HepG2 (cell line): ENCODE data around the gene SMG5. TPM values are rescaled to one million over a fixed set of nuclear protein-coding genes. Genes with fewer than 3 reads are reported as not detected.

Experiments used
- AGO1 ChIP-seq: fragments of 200-400 bp; formaldehyde crosslinking; IDR thresholded peaks from 2 replicates; pipeline ENCODE4 v1.6.1; 2017; ENCODE audit warnings: mild to moderate bottlenecking, low read depth, low read length, moderate library complexity; ENCODE audit not compliant: poor library complexity, severe bottlenecking
- AKAP8 ChIP-seq: sonication (generic); formaldehyde crosslinking; IDR thresholded peaks from 2 replicates; pipeline ENCODE4 v1.5.1; 2020; ENCODE audit warnings: mild to moderate bottlenecking, missing genetic modification reagents
- ATF7-NPFF ChIP-seq: sonication (generic); formaldehyde crosslinking; IDR thresholded peaks from 2 replicates; pipeline ENCODE4 v1.8.1; 2023; ENCODE audit warnings: mild to moderate bottlenecking, low read depth, missing genetic modification reagents, moderate library complexity
- BRD4 ChIP-seq: sonication (generic); formaldehyde crosslinking; IDR thresholded peaks from 2 replicates; pipeline ENCODE4 v1.4.0; 2020; ENCODE audit warnings: missing genetic modification reagents
- CAMTA2 ChIP-seq: sonication (generic); formaldehyde crosslinking; IDR thresholded peaks from 2 replicates; pipeline ENCODE4 v1.4.0; 2020; ENCODE audit warnings: mild to moderate bottlenecking, missing genetic modification reagents, borderline replicate concordance
- CHCHD3 ChIP-seq: sonication (generic); formaldehyde crosslinking; IDR thresholded peaks from 2 replicates; pipeline ENCODE4 v1.8.0; 2022; ENCODE audit warnings: mild to moderate bottlenecking, missing genetic modification reagents, moderate library complexity
- MTA1 ChIP-seq: sonication (generic); formaldehyde crosslinking; IDR thresholded peaks from 2 replicates; pipeline ENCODE4 v1.4.0; 2020; ENCODE audit warnings: missing genetic modification reagents, mild to moderate bottlenecking, borderline replicate concordance
- NFYB ChIP-seq: sonication (generic); formaldehyde crosslinking; IDR thresholded peaks from 2 replicates; pipeline ENCODE4 v1.4.0; 2020; ENCODE audit warnings: missing genetic modification reagents
- RNF2 ChIP-seq: fragments of 450-650 bp; conservative IDR thresholded peaks from 2 replicates; pipeline ENCODE4 v1.6.1; 2016; ENCODE audit warnings: low read depth
- ZBTB40 ChIP-seq, 2 experiments: fragments of 450-650 bp in 1 of 2; sonication (generic) in 1 of 2; formaldehyde crosslinking in 1 of 2; IDR thresholded peaks; 2 replicates each; pipeline versions ENCODE4 v1.6.1 to v1.8.0; 2016 to 2022; ENCODE audit warnings: antibody characterized with exemption in 1 of 2, mild to moderate bottlenecking in 1 of 2, missing genetic modification reagents in 1 of 2
- ZNF280B ChIP-seq: sonication (generic); formaldehyde crosslinking; IDR thresholded peaks from 2 replicates; pipeline ENCODE4 v1.5.0; 2020; ENCODE audit warnings: missing genetic modification reagents, mild to moderate bottlenecking, borderline replicate concordance
- ZNF333 ChIP-seq: sonication (generic); formaldehyde crosslinking; IDR thresholded peaks from 2 replicates; pipeline ENCODE4 v1.4.0; 2020; ENCODE audit warnings: mild to moderate bottlenecking, missing genetic modification reagents, borderline replicate concordance
- ZNF33B ChIP-seq: sonication (generic); formaldehyde crosslinking; IDR thresholded peaks from 2 replicates; pipeline ENCODE4 v1.5.1; 2020; ENCODE audit warnings: mild to moderate bottlenecking, missing genetic modification reagents
- ZNF543 ChIP-seq: sonication (generic); formaldehyde crosslinking; IDR thresholded peaks from 2 replicates; pipeline ENCODE4 v1.4.0; 2020; ENCODE audit warnings: mild to moderate bottlenecking, missing genetic modification reagents
- polyA plus RNA-seq, 8 experiments: library from polyadenylated mRNA; depleted of rRNA in 3 of 8; stranded (reverse) in 7 of 8; unstranded in 1 of 8; fragments of >200 nt; fragmentation: Illumina TruSeq in 4 of 8; extraction: Trizol in 4 of 8; gene quantifications; 2 replicates each; pipeline versions ENCODE4 v1.2.1 to v1.2.3, GENCODE V29; 2011 to 2016; ENCODE audit warnings: low read depth in 4 of 8, missing spikeins in 1 of 8, mixed read lengths in 1 of 8; ENCODE audit not compliant: insufficient read depth in 1 of 8
- total RNA-seq, 5 experiments: library from RNA; depleted of rRNA; stranded (reverse); fragments of >200 nt; fragmentation: Illumina TruSeq; extraction: Trizol; gene quantifications; 2 replicates each; pipeline ENCODE4 v1.2.3, GENCODE V29; 2016; ENCODE audit warnings: low read depth in 1 of 5
- TF ChIP-seq, protein P1 (sequence below): sonication (generic); formaldehyde crosslinking; IDR thresholded peaks from 2 replicates; pipeline ENCODE4 v1.9.0; 2022; ENCODE audit warnings: missing genetic modification reagents, mild to moderate bottlenecking, borderline replicate concordance

The SMG5 gene
- total and polyA plus RNA-seq, 2 of the 13 experiments (the other 11 are each of a cell fraction or from before 2014, with no cell fraction given): 50.5 to 84.0 TPM

DNA sequence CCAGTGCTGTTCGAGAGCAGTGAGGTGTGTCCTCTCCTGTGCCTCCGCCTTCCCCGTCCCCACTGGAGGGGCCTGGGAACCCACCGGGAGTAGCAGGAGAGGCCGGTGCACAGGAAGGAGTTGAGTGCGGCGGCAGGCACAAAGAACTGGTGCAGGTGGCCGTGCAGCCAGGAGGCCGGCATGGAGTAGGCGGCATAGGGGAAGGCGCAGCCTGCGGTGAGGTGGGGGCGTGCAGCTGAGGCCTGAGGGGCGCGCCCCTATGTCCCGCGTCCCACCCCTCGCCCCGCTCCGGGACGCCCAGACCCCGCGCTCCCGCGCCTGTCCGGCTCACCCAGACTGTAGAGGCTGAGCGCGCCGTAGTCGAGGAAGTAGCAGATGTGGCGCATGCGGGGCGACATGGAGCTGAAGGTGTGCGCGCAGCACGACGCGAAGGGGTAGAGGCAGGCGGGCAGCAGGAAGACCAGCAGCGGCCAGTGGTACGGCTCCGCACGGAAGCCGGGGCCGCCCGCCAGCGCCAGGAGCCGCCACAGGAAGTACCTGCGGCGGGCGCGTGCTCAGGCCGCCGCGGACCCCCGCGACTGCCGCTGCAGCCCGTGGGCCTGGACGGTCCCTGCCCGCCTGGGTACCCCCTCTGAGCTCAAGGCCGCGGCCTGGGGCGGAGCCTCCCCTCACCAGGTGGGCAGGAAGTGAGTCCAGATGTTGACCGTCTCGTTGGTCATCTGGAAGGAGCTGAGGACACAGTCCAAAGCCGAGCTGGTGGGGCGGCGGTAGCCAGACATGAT lies 37.0 kb downstream of the SMG5 start (continued):
- TF ChIP-seq ZNF280B (CRISPR knock-in tag): peak; percentile 79; the same call in 1 of the 2 replicates
- peak; percentile 50; the same call in 1 of the 2 replicates for TF ChIP-seq MTA1 (CRISPR knock-in tag)
- peak; percentile 72; the same call in 1 of the 2 replicates for TF ChIP-seq ZNF333 (CRISPR knock-in tag)
- 0 out of 2 replicates have a peak, but pooled peaks have one; percentile 62 for TF ChIP-seq CAMTA2 (CRISPR knock-in tag)
- TF ChIP-seq NFYB (CRISPR knock-in tag): no peak
- TF ChIP-seq CHCHD3 (CRISPR knock-in tag): 0 out of 2 replicates have a peak, but pooled peaks have one; percentile 60
- peak; percentile 91 for TF ChIP-seq AGO1
- peak; percentile 93 for TF ChIP-seq AKAP8 (CRISPR knock-in tag)
- TF ChIP-seq BRD4 (CRISPR knock-in tag): 0 out of 2 replicates have a peak, but pooled peaks have one; percentile 4
- TF ChIP-seq, protein P1, sequence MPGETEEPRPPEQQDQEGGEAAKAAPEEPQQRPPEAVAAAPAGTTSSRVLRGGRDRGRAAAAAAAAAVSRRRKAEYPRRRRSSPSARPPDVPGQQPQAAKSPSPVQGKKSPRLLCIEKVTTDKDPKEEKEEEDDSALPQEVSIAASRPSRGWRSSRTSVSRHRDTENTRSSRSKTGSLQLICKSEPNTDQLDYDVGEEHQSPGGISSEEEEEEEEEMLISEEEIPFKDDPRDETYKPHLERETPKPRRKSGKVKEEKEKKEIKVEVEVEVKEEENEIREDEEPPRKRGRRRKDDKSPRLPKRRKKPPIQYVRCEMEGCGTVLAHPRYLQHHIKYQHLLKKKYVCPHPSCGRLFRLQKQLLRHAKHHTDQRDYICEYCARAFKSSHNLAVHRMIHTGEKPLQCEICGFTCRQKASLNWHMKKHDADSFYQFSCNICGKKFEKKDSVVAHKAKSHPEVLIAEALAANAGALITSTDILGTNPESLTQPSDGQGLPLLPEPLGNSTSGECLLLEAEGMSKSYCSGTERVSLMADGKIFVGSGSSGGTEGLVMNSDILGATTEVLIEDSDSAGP: peak; percentile 63
- TF ChIP-seq ZBTB40 (IDR thresholded peaks at IDR 0.05): no peak
- peak; percentile 36; the same call in 1 of the 2 replicates for TF ChIP-seq ZBTB40 (CRISPR knock-in tag; IDR thresholded peaks at IDR 0.05)
- TF ChIP-seq ZNF543 (CRISPR knock-in tag): peak; percentile 72; the same call in 1 of the 2 replicates
- peak; percentile 65; the same call in 1 of the 2 replicates for TF ChIP-seq ATF7-NPFF (CRISPR knock-in tag)
- peak; percentile 55; the same call in 1 of the 2 replicates for TF ChIP-seq ZNF33B (CRISPR knock-in tag)
- TF ChIP-seq RNF2: peak; percentile 45
